GM12801 (cell line): Measurements from ENCODE around the gene LYPD6B.

Experiments used
- CTCF ChIP-seq: IDR thresholded peaks from one replicate; pipeline ENCODE4 v1.5.1; 2011; ENCODE audit warnings: control low read depth; ENCODE audit not compliant: insufficient read length; ENCODE audit errors: extremely low read depth

LYPD6B gene

DNA sequence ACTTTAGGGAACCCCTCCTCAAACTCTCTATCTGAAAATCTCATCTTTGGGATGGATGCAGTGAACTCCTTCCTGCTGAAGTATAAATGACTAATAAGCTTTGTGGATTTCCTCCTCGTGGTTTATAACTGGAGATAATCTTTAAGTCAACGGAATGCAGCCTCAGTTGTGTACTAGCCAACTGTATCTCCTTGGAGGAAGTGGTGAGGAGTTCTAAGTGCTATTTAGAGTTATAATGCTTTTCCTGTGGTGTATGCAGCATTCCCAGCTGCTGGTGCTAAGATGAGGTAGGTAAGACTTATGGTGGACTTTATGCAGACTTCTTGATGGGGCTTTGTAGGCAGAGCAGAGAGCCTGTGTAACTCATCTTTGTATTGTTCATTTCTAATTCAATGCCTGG is 90.9 kb downstream of the LYPD6B start:
- no peak for TF ChIP-seq CTCF

GRCh38 chr2:149132339-149132738 is 93.8 kb downstream of the LYPD6B start:
- no peak for TF ChIP-seq CTCF

DNA sequence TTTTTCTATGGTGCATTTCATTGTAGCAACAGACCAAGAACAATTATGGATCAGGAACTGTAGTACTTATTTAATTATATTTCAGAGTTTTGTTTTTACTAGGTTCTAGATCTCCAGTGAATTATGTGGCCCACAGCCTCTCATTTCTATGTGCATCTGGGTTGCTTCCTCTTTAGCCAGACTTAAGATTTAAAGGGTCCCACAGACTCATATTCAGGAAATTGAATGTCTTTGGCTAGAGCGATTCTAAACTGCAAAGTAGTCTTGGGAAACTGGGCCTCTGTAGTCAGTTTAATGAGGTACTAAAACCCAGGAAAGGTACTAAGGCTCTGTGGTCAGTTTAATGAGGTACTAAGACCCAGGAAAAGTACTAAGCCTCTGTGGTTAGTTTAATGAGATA is 94.4 kb downstream of the LYPD6B start:
- no peak for TF ChIP-seq CTCF

GRCh38 chr2:149134335-149134923 is 95.9 kb downstream of the LYPD6B start:
- TF ChIP-seq CTCF = no peak

DNA sequence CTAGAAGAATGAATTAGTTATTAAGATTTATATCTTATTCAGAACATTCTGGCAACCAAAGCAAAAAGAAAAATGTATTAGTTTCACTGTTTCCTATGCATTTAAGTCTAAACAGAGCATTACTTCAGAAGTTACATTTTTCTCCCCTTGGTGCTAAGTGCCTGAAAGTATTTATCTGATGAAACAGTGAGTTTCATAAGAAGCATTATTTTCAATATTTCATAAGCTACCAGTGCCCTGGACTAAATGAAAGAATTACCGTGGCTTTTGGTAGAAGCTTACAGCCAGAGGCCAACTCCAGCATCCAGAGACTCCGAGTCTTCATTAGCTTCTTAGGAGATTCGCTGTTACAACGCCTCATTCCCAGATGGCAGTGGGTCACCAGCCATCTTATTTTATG is 97.6 kb downstream of the LYPD6B start:
- no peak for TF ChIP-seq CTCF

DNA sequence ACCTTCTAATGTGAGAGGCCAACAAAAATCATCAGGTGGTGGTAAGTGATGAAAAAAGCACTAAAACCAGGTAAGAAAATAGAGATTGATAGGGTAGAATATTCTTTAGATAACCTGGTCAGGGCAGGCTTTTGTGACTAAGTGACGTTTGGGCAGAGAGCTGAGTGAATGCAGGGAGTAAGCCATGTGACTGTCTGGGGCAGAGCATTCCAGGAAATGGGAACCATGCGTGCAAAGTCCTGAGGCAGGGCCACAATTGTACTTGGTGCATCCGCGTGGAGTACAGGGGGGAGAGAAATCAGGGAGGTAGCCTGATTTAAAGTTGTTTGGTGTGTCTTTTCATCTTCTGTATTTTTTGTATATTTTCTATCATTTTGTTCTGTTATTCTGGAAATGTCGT is 102.5 kb downstream of the LYPD6B start:
- TF ChIP-seq CTCF = no peak

DNA sequence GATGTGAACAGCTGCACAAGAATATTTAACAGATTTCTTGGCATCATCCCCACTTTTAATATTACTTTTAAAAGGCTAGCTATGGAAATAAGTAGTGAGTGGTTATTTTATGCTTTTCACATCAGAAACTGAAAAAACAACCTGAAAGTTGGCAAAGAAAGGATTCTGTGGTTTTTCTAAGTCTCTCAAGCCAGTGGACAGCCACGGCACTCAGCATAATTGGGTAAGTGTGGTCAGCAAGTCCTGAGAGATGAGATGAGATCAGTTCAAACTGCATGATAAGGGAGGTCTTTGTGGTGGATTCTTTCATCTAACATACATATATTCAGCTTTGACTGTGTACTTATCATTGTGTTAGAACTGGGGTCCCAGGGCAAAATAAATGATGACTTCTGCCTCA is 105.2 kb downstream of the LYPD6B start:
- TF ChIP-seq CTCF = no peak
